IMR-90 (cell line): ENCODE data around the gene MALAT1. TPM values are rescaled to one million over a fixed set of nuclear protein-coding genes. Genes with fewer than 3 reads are reported as not detected.

Experiments
- ATAC-seq: fragments of 200-7000 bp; cut with Tn5 transposase; 2 replicates; pipeline ENCODE4 v1.9.1; 2020; ENCODE audit warnings: low read depth, mild to moderate bottlenecking, moderate library complexity
- BruUV-seq: library from RNA; stranded (reverse); fragments of 400-500 nt; replicated peaks from 2 replicates; lab custom pipeline; 2021; lab: Mats Ljungman, UMichigan
- CTCF ChIA-PET: fragments of 300-600 bp; formaldehyde crosslinking; extraction: SDS; loops from one replicate; lab custom pipeline; 2021; ENCODE audit warnings: antibody characterized with exemption; lab: Yijun Ruan, JAX
- POLR2A ChIA-PET: fragments of 300-600 bp; sonication (Branson Sonifier 250); formaldehyde crosslinking; loops from one replicate; lab custom pipeline; 2022; ENCODE audit warnings: antibody characterized with exemption; ENCODE audit not compliant: unreplicated experiment; lab: Charles Lee
- DNase-seq: peaks from one replicate; pipeline ENCODE4 v3.0.0; 2013
- H2AFZ ChIP-seq: replicated peaks from 2 replicates; pipeline ENCODE3; 2013; ENCODE audit warnings: low read length, mild to moderate bottlenecking; ENCODE audit not compliant: poor library complexity
- H2AK5ac ChIP-seq: 2 replicates; pipeline ENCODE4 v1.6.1; 2013; ENCODE audit warnings: low read depth, low read length, inconsistent platforms
- H2AK9ac ChIP-seq: replicated peaks from 2 replicates; pipeline ENCODE3; 2013; ENCODE audit warnings: mild to moderate bottlenecking, low read depth, low read length, moderate library complexity; ENCODE audit not compliant: poor library complexity
- H2BK120ac ChIP-seq: 2 replicates; pipeline ENCODE4 v1.6.1; 2013; ENCODE audit warnings: low read depth, low read length, inconsistent platforms
- H2BK15ac ChIP-seq: 3 replicates; pipeline ENCODE4 v1.6.1; 2013; ENCODE audit warnings: low read depth, low read length, inconsistent platforms
- H2BK20ac ChIP-seq: 2 replicates; pipeline ENCODE4 v1.6.1; 2013; ENCODE audit warnings: low read depth, mild to moderate bottlenecking, inconsistent platforms, low read length, moderate library complexity
- H2BK5ac ChIP-seq: 2 replicates; pipeline ENCODE4 v1.6.1; 2013; ENCODE audit warnings: mild to moderate bottlenecking, low read depth, low read length, inconsistent platforms; ENCODE audit not compliant: poor library complexity, severe bottlenecking
- H3K14ac ChIP-seq: replicated peaks from 2 replicates; pipeline ENCODE4 v1.6.1; 2013; ENCODE audit warnings: low read depth, low read length, inconsistent platforms
- H3K18ac ChIP-seq: 2 replicates; pipeline ENCODE4 v1.6.1; 2013; ENCODE audit warnings: low read depth, low read length, control low read depth
- H3K23ac ChIP-seq: 2 replicates; pipeline ENCODE4 v1.6.1; 2013; ENCODE audit warnings: low read depth, low read length, inconsistent platforms
- H3K27ac ChIP-seq: 2 replicates; pipeline ENCODE4 v1.5.1; 2013; ENCODE audit warnings: mild to moderate bottlenecking, control low read depth, low read length; ENCODE audit not compliant: insufficient read depth
- H3K27me3 ChIP-seq: 2 replicates; pipeline ENCODE4 v1.6.1; 2013; ENCODE audit warnings: low read length; ENCODE audit not compliant: control insufficient read depth, insufficient read depth
- H3K36me3 ChIP-seq: 2 replicates; pipeline ENCODE4 v1.6.1; 2013; ENCODE audit warnings: low read length, mixed read lengths; ENCODE audit not compliant: control insufficient read depth, insufficient read depth
- H3K4ac ChIP-seq: 2 replicates; pipeline ENCODE4 v1.6.1; 2013; ENCODE audit warnings: low read depth, low read length, inconsistent platforms
- H3K4me1 ChIP-seq: 2 replicates; pipeline ENCODE4 v1.6.1; 2013; ENCODE audit warnings: low read length, mixed read lengths; ENCODE audit not compliant: control insufficient read depth, insufficient read depth
- H3K4me2 ChIP-seq: 2 replicates; pipeline ENCODE4 v1.6.1; 2013; ENCODE audit warnings: low read depth, mild to moderate bottlenecking, control low read depth, low read length, moderate library complexity
- H3K4me3 ChIP-seq: 2 replicates; pipeline ENCODE4 v1.5.1; 2013; ENCODE audit warnings: low read depth, mild to moderate bottlenecking, control low read depth, low read length, moderate library complexity; ENCODE audit not compliant: insufficient read depth
- H3K56ac ChIP-seq: 2 replicates; pipeline ENCODE4 v1.6.1; 2013; ENCODE audit warnings: low read length, inconsistent platforms; ENCODE audit not compliant: insufficient read depth; ENCODE audit errors: extremely low read depth
- H3K79me1 ChIP-seq, 2 experiments: 2 replicates each; pipeline ENCODE4 v1.6.1; 2013; ENCODE audit warnings: low read length in 2 of 2, inconsistent platforms in 1 of 2, low read depth in 1 of 2
- H3K9ac ChIP-seq: 2 replicates; pipeline ENCODE4 v1.6.1; 2013; ENCODE audit warnings: low read depth, low read length, control low read depth
- H3K9me1 ChIP-seq: 2 replicates; pipeline ENCODE4 v1.6.1; 2013; ENCODE audit warnings: low read length, inconsistent platforms; ENCODE audit not compliant: insufficient read depth
- H3K9me3 ChIP-seq: 2 replicates; pipeline ENCODE4 v1.6.1; 2013; ENCODE audit warnings: low read length; ENCODE audit not compliant: control insufficient read depth, insufficient read depth
- H4K20me1 ChIP-seq: 2 replicates; pipeline ENCODE4 v1.6.1; 2013; ENCODE audit warnings: low read length, inconsistent platforms; ENCODE audit not compliant: insufficient read depth
- H4K5ac ChIP-seq: 2 replicates; pipeline ENCODE4 v1.6.1; 2013; ENCODE audit warnings: mild to moderate bottlenecking, low read depth, low read length, control low read depth
- H4K8ac ChIP-seq, 2 experiments: 2 replicates each; pipeline ENCODE4 v1.6.1; 2013; ENCODE audit warnings: low read depth in 2 of 2, low read length in 2 of 2, control low read depth in 1 of 2, inconsistent platforms in 1 of 2
- H4K91ac ChIP-seq: 2 replicates; pipeline ENCODE4 v1.6.1; 2013; ENCODE audit warnings: low read depth, low read length, inconsistent platforms; ENCODE audit not compliant: insufficient read depth
- CEBPB ChIP-seq: IDR thresholded peaks from 2 replicates; pipeline ENCODE4 v1.6.1; 2012; ENCODE audit warnings: low read depth, low read length, improper control_type of control experiment
- CHD1 ChIP-seq: IDR thresholded peaks from 2 replicates; pipeline ENCODE4 v1.6.1; 2012; ENCODE audit warnings: low read depth, low read length, improper control_type of control experiment
- ELK1 ChIP-seq: fragments of 150-350 bp; IDR thresholded peaks from 2 replicates; pipeline ENCODE4 v1.6.1; 2016; ENCODE audit warnings: low read depth, mild to moderate bottlenecking, low read length, moderate library complexity, borderline replicate concordance
- FOS ChIP-seq: fragments of 150-350 bp; IDR thresholded peaks from 2 replicates; pipeline ENCODE4 v1.6.1; 2016; ENCODE audit warnings: low read depth, low read length
- MAZ ChIP-seq: IDR thresholded peaks from 2 replicates; pipeline ENCODE4 v1.6.1; 2012; ENCODE audit warnings: low read depth, mild to moderate bottlenecking, low read length, improper control_type of control experiment, moderate library complexity, borderline replicate concordance
- MXI1 ChIP-seq: IDR thresholded peaks from 2 replicates; pipeline ENCODE4 v1.6.1; 2012; ENCODE audit warnings: low read depth, mild to moderate bottlenecking, low read length, moderate library complexity, borderline replicate concordance
- RAD21 ChIP-seq: IDR thresholded peaks from 2 replicates; pipeline ENCODE4 v1.6.1; 2012; ENCODE audit warnings: low read length, improper control_type of control experiment
- WGBS, 2 experiments: methylation state at CpG; one replicate each; pipeline versions ENCODE4 v1.1.5 to v1.1.7; 2013; ENCODE audit warnings: missing lambda C conversion rate in 2 of 2; ENCODE audit not compliant: insufficient read length in 1 of 2; ENCODE audit errors: extremely low coverage in 2 of 2; 5-methylcytosine and 5-hydroxymethylcytosine counted together
- dilution Hi-C: fragments of 300-500 bp; cut with HindIII; formaldehyde crosslinking; loops from one replicate; pipeline ENCODE4 v1.14.3; 2018; ENCODE audit warnings: low sequenced_read_pairs; ENCODE audit not compliant: unreplicated experiment
- in situ Hi-C: fragments of 300-500 bp; cut with MboI; formaldehyde crosslinking; loops from 3 replicates; pipeline ENCODE4 v1.14.3; 2019; ENCODE audit warnings: low sequenced_read_pairs, inconsistent platforms, mixed read lengths
- intact Hi-C: fragments of 100-400 bp; cut with micrococcal nuclease; formaldehyde crosslinking; loops from 2 replicates; pipeline ENCODE4 v1.10.0; 2022
- polyA plus RNA-seq, 3 experiments: library from polyadenylated mRNA; depleted of rRNA; stranded (reverse); fragments of >200 nt; gene quantifications; 2 replicates each; pipeline ENCODE4 v1.2.3, GENCODE V29; 2012; ENCODE audit warnings: low replicate concordance in 1 of 3
- total RNA-seq: library from RNA; depleted of rRNA; stranded (reverse); fragments of >200 nt; gene quantifications from 2 replicates; pipeline ENCODE4 v1.2.3, GENCODE V29; 2012

Gene MALAT1
- total and polyA plus RNA-seq, 2 of the 4 experiments (the other 2 are of a cell fraction): 636 to 3,569 TPM

- no peak; the same call in 1 of the 2 replicates for TF ChIP-seq RAD21
- no peak for TF ChIP-seq MXI1
Measured at GRCh38 chr11:65452806-65453490, 45.9 kb upstream of the MALAT1 start (continued).

GRCh38 chr11:65454311-65454695 lies 44.5 kb upstream of the MALAT1 start:
- peaks cover 11% of the 10 kb centered on the region for H4K20me1 ChIP-seq
- dilution Hi-C loops: no loop called here
- H2BK5ac ChIP-seq: peak overlapping the region; percentile 81
- peak overlapping the region; percentile 85 for H3K23ac ChIP-seq
- H3K79me1 ChIP-seq: peaks cover 5 to 42% of the 10 kb centered on the region in 2 experiments; a peak in 3 of 4 replicates
- H3K18ac ChIP-seq: no peak overlapping the region
- peak overlapping the region; percentile 83; the same call in 1 of the 2 replicates for H3K27ac ChIP-seq
- peak overlapping the region; percentile 71; the same call in 1 of the 2 replicates for H4K91ac ChIP-seq
- H2BK120ac ChIP-seq: peak overlapping the region; percentile 86; the same call in 1 of the 2 replicates
- peak overlapping the region; percentile 32 to 93; a peak in 2 of 4 replicates for H4K8ac ChIP-seq
- H3K4ac ChIP-seq: peak overlapping the region; percentile 96
- peaks cover 10% of the 10 kb centered on the region; the same call in 1 of the 2 replicates for H3K4me1 ChIP-seq
- intact Hi-C loops: loop anchor here (2.0 kb wide), 1 partner anchor 54 kb away; no protein-coding TSS in a partner anchor
- 0 out of 3 replicates have a peak overlapping the region, but pooled peaks have one; percentile 61 for H2BK15ac ChIP-seq
- peak overlapping the region; percentile 95 for H2AK9ac ChIP-seq
- H3K36me3 ChIP-seq: no peaks in the 10 kb centered on the region
- H3K9ac ChIP-seq: peak overlapping the region; percentile 71; the same call in 1 of the 2 replicates
- no peaks in the 10 kb centered on the region for H3K9me3 ChIP-seq
- H3K4me3 ChIP-seq: peak overlapping the region; percentile 61; the same call in 1 of the 2 replicates
- H4K5ac ChIP-seq: no peak overlapping the region
- H3K56ac ChIP-seq: no peak overlapping the region
- H3K14ac ChIP-seq: peak overlapping the region; percentile 96
- TF ChIP-seq CEBPB: no peak
- no peak for TF ChIP-seq CHD1
- TF ChIP-seq FOS: no peak
- no peak for TF ChIP-seq MAZ
- TF ChIP-seq ELK1: no peak
- no peak for TF ChIP-seq MXI1
- WGBS, 2 experiments: 38% methylated on average over 5 of the region's 10 CpGs; no CpG with 5 or more reads in 1 of the 2 experiments
- CTCF ChIA-PET: no interaction called here
- ATAC-seq: peak; percentile 9; the same call in 1 of the 2 replicates
- in situ Hi-C loops: no loop called here
- peak overlapping the region; percentile 79; the same call in 1 of the 2 replicates for H2AK5ac ChIP-seq
- no peak overlapping the region for H2AFZ ChIP-seq
- H2BK20ac ChIP-seq: 0 out of 2 replicates have a peak overlapping the region, but pooled peaks have one; percentile 71
- H3K27me3 ChIP-seq: no peaks in the 10 kb centered on the region
- peak; percentile 48 for DNase-seq
- no TSS peak for BruUV-seq
- peak overlapping the region; percentile 84 for H3K4me2 ChIP-seq
- peaks cover 6% of the 10 kb centered on the region; the same call in 1 of the 2 replicates for H3K9me1 ChIP-seq
- POLR2A ChIA-PET: interaction anchor here (0.6 to 0.8 kb wide), 2 partner anchors 43 to 46 kb away, joined by 3 read pairs; no protein-coding TSS in a partner anchor
